PC-3 (cell line): ENCODE data around the gene CXCL10. TPM values are rescaled to one million over a fixed set of nuclear protein-coding genes. Genes with fewer than 3 reads are reported as not detected.

Experiments
- ATAC-seq: fragments of 200-7000 bp; cut with Tn5 transposase; 2 replicates; pipeline ENCODE4 v1.9.1; 2020; ENCODE audit warnings: mild to moderate bottlenecking, moderate library complexity
- BruUV-seq: library from RNA; stranded (reverse); fragments of 400-500 nt; replicated peaks from 2 replicates; lab custom pipeline; 2021; lab: Mats Ljungman, UMichigan
- CTCF ChIA-PET: fragments of 300-600 bp; sonication (Branson Sonifier 250); formaldehyde crosslinking; loops from one replicate; lab custom pipeline; 2022; ENCODE audit warnings: antibody characterized with exemption; lab: Charles Lee
- POLR2A ChIA-PET: fragments of 300-600 bp; sonication (Branson Sonifier 250); formaldehyde crosslinking; loops from one replicate; lab custom pipeline; 2022; ENCODE audit warnings: antibody characterized with exemption; ENCODE audit not compliant: unreplicated experiment; lab: Charles Lee
- DNase-seq: peaks from one replicate; pipeline ENCODE4 v3.0.0-alpha.2; 2015
- H2AFZ ChIP-seq: fragments of 300-600 bp; sonication (generic); 2 replicates; pipeline ENCODE4 v1.6.0; 2016; ENCODE audit warnings: antibody characterized with exemption, low read length
- H3F3A ChIP-seq: fragments of 300-600 bp; sonication (generic); one replicate; pipeline ENCODE4 v1.6.0; 2017; ENCODE audit warnings: antibody characterized with exemption, low read length, control low read depth, mild to moderate bottlenecking; ENCODE audit not compliant: unreplicated experiment
- H3K27ac ChIP-seq: fragments of 300-600 bp; sonication (generic); 2 replicates; pipeline ENCODE4 v1.5.1; 2016; ENCODE audit warnings: mild to moderate bottlenecking, low read length
- H3K27me3 ChIP-seq: fragments of 300-600 bp; sonication (generic); 2 replicates; pipeline ENCODE4 v1.6.1; 2016; ENCODE audit warnings: low read length, mixed read lengths
- H3K36me3 ChIP-seq: fragments of 300-600 bp; sonication (generic); 2 replicates; pipeline ENCODE4 v1.6.1; 2016; ENCODE audit warnings: low read depth, mixed run types, low read length, mixed read lengths
- H3K4me1 ChIP-seq: fragments of 300-600 bp; sonication (generic); 2 replicates; pipeline ENCODE4 v1.5.1; 2016; ENCODE audit warnings: low read length; ENCODE audit not compliant: insufficient read depth
- H3K4me2 ChIP-seq: fragments of 300-600 bp; sonication (generic); 2 replicates; pipeline ENCODE4 v1.6.0; 2016; ENCODE audit warnings: low read length
- H3K4me3 ChIP-seq: fragments of 300-600 bp; sonication (generic); 2 replicates; pipeline ENCODE4 v1.5.1; 2016; ENCODE audit warnings: mild to moderate bottlenecking, low read length, mixed read lengths
- H3K79me2 ChIP-seq: fragments of 300-600 bp; sonication (generic); 2 replicates; pipeline ENCODE4 v1.6.1; 2017; ENCODE audit warnings: low read length, mixed read lengths
- H3K9ac ChIP-seq: fragments of 300-600 bp; sonication (generic); 2 replicates; pipeline ENCODE4 v1.6.0; 2016; ENCODE audit warnings: mild to moderate bottlenecking, low read length
- H3K9me2 ChIP-seq: fragments of 300-600 bp; sonication (generic); replicated peaks from 2 replicates; pipeline ENCODE4 v1.6.1; 2016; ENCODE audit warnings: mixed run types, low read length, mixed read lengths
- H3K9me3 ChIP-seq: fragments of 300-600 bp; sonication (generic); 2 replicates; pipeline ENCODE4 v1.6.1; 2016; ENCODE audit warnings: low read length, mixed read lengths
- H4K20me1 ChIP-seq: fragments of 300-600 bp; sonication (generic); 2 replicates; pipeline ENCODE4 v1.6.1; 2016; ENCODE audit warnings: low read length, mixed read lengths
- EZH2 ChIP-seq: fragments of 300-600 bp; sonication (generic); IDR thresholded peaks from one replicate; pipeline ENCODE4 v1.6.1; 2017; ENCODE audit warnings: antibody characterized with exemption, mild to moderate bottlenecking, low read length; ENCODE audit not compliant: unreplicated experiment
- EZH2phosphoT487 ChIP-seq: fragments of 300-600 bp; sonication (generic); IDR thresholded peaks from 2 replicates; pipeline ENCODE4 v1.6.1; 2018; ENCODE audit warnings: mild to moderate bottlenecking, antibody characterized with exemption, low read length, borderline replicate concordance
- intact Hi-C: fragments of 100-400 bp; cut with micrococcal nuclease; formaldehyde crosslinking; loops from 2 replicates; pipeline ENCODE4 v1.9.0; 2023
- total RNA-seq: library from RNA; depleted of rRNA; stranded (reverse); fragments of >200 nt; gene quantifications from 2 replicates; pipeline ENCODE4 v1.2.3, GENCODE V29; 2014
- TF ChIP-seq, protein P1 (sequence below): fragments of 300-600 bp; sonication (generic); conservative IDR thresholded peaks from 2 replicates; pipeline ENCODE4 v1.5.1; 2017; ENCODE audit warnings: antibody characterized with exemption, low read depth, mild to moderate bottlenecking, low read length

Gene CXCL10
- total RNA-seq, 1 experiment from 2014 or later, result not detected

GRCh38 chr4:76024065-76024464 lies 768 bp upstream of the CXCL10 start:
- no peak for ATAC-seq
- no peak for DNase-seq
- Histone ChIP-seq H3K4me3 (no peak overlapping the region), H4K20me1 (no peaks in the 10 kb centered on the region), H3K4me1 (no peaks in the 10 kb centered on the region), H3K27me3 (no peaks in the 10 kb centered on the region), H3K4me2 (no peak overlapping the region), H3F3A (no peaks in the 10 kb centered on the region), H3K79me2 (no peaks in the 10 kb centered on the region), H3K36me3 (no peaks in the 10 kb centered on the region), H2AFZ (no peak overlapping the region), H3K9me2 (no peaks in the 10 kb centered on the region), H3K9me3 (no peaks in the 10 kb centered on the region), H3K9ac (no peak overlapping the region), H3K27ac (no peak overlapping the region)
- BruUV-seq, result no TSS peak
- TF ChIP-seq, protein P1, sequence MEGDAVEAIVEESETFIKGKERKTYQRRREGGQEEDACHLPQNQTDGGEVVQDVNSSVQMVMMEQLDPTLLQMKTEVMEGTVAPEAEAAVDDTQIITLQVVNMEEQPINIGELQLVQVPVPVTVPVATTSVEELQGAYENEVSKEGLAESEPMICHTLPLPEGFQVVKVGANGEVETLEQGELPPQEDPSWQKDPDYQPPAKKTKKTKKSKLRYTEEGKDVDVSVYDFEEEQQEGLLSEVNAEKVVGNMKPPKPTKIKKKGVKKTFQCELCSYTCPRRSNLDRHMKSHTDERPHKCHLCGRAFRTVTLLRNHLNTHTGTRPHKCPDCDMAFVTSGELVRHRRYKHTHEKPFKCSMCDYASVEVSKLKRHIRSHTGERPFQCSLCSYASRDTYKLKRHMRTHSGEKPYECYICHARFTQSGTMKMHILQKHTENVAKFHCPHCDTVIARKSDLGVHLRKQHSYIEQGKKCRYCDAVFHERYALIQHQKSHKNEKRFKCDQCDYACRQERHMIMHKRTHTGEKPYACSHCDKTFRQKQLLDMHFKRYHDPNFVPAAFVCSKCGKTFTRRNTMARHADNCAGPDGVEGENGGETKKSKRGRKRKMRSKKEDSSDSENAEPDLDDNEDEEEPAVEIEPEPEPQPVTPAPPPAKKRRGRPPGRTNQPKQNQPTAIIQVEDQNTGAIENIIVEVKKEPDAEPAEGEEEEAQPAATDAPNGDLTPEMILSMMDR, result no peak
- TF ChIP-seq EZH2phosphoT487 (no peak), EZH2 (no peak)
- intact Hi-C loops, result no loop called here
- ChIA-PET POLR2A (no interaction called here), CTCF (no interaction called here)

- H3K27me3 ChIP-seq, result no peaks in the 10 kb centered on the region
- no peaks in the 10 kb centered on the region for H4K20me1 ChIP-seq
- H2AFZ ChIP-seq, result no peak overlapping the region
- POLR2A ChIA-PET, result no interaction called here
- no peaks in the 10 kb centered on the region for H3K9me3 ChIP-seq
- CTCF ChIA-PET, result no interaction called here
- no peaks in the 10 kb centered on the region for H3K36me3 ChIP-seq
- TF ChIP-seq, protein P1, result no peak
- H3K9ac ChIP-seq, result no peak overlapping the region
- H3K79me2 ChIP-seq, result no peaks in the 10 kb centered on the region
- no peak overlapping the region for H3K27ac ChIP-seq
- no peak for DNase-seq
- H3K4me1 ChIP-seq, result no peaks in the 10 kb centered on the region
- ATAC-seq, result no peak
- intact Hi-C loops, result no loop called here
- no peaks in the 10 kb centered on the region for H3F3A ChIP-seq
- H3K4me3 ChIP-seq, result no peak overlapping the region
- no peaks in the 10 kb centered on the region for H3K9me2 ChIP-seq
- no TSS peak for BruUV-seq
- H3K4me2 ChIP-seq, result no peak overlapping the region
These were observed 620 bp downstream of the CXCL10 start for GRCh38 chr4:76022677-76023076.

DNA sequence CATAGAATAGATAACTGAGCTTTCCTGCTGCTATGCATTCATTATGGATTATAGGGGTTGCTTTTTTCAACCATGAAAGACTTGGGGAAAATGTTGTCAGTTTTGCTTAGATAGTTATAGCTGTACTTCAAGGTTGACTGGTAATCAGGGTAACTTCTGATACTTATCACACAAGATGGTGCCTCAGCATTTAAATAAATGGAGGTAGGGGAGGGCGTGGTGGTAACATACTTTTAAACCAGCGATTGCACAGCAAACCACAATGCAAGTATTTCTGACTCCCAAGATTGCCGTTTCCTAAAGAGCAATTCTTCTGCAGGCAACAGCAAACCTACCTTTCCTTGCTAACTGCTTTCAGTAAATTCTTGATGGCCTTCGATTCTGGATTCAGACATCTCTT lies 1.3 kb downstream of the CXCL10 start:
- Histone ChIP-seq H3K4me3 (no peak overlapping the region), H3K9me2 (no peaks in the 10 kb centered on the region), H3K9ac (no peak overlapping the region), H3K9me3 (no peaks in the 10 kb centered on the region), H2AFZ (no peak overlapping the region), H3F3A (no peaks in the 10 kb centered on the region), H3K4me2 (no peak overlapping the region), H3K27ac (no peak overlapping the region), H3K27me3 (no peaks in the 10 kb centered on the region), H3K79me2 (no peaks in the 10 kb centered on the region), H3K4me1 (peaks cover 3% of the 10 kb centered on the region), H4K20me1 (no peaks in the 10 kb centered on the region), H3K36me3 (no peaks in the 10 kb centered on the region)
- DNase-seq, result no peak
- no peak for TF ChIP-seq EZH2phosphoT487
- TF ChIP-seq, protein P1, result no peak
- TF ChIP-seq EZH2, result no peak
- ChIA-PET POLR2A (no interaction called here), CTCF (no interaction called here)
- intact Hi-C loops, result no loop called here
- no peak for ATAC-seq
- BruUV-seq, result no TSS peak
